Neuronal stem cell (in vitro differentiated cells): ENCODE measurements around the gene TMEM163.
A peak's percentile ranks its signal among the peaks of the same experiment; 100 is the strongest.

Experiments
- DNase-seq: peaks from one replicate; pipeline ENCODE4 v3.0.0-alpha.2; 2013; ENCODE audit warnings: low spot score
- H2AFZ ChIP-seq: one replicate; pipeline ENCODE4 v1.6.1; 2013; ENCODE audit warnings: mild to moderate bottlenecking, low read length, inconsistent platforms
- H2AK5ac ChIP-seq: 2 replicates; pipeline ENCODE4 v1.6.1; 2013; ENCODE audit warnings: low read depth, mild to moderate bottlenecking, inconsistent platforms, low read length, moderate library complexity, mixed read lengths
- H2BK120ac ChIP-seq: 2 replicates; pipeline ENCODE4 v1.6.1; 2013; ENCODE audit warnings: low read depth, mild to moderate bottlenecking, inconsistent platforms, low read length, moderate library complexity, mixed read lengths
- H2BK12ac ChIP-seq: one replicate; pipeline ENCODE4 v1.6.1; 2013; ENCODE audit warnings: low read length, inconsistent platforms
- H2BK15ac ChIP-seq: 2 replicates; pipeline ENCODE4 v1.6.1; 2013; ENCODE audit warnings: mild to moderate bottlenecking, low read length, inconsistent platforms, mixed read lengths
- H2BK5ac ChIP-seq: one replicate; pipeline ENCODE4 v1.6.1; 2013; ENCODE audit warnings: inconsistent platforms, mild to moderate bottlenecking, low read length, moderate library complexity
- H3K14ac ChIP-seq: one replicate; pipeline ENCODE4 v1.6.1; 2013; ENCODE audit warnings: low read length, inconsistent platforms
- H3K18ac ChIP-seq: 2 replicates; pipeline ENCODE4 v1.6.1; 2013; ENCODE audit warnings: low read length, inconsistent platforms
- H3K23ac ChIP-seq: 2 replicates; pipeline ENCODE4 v1.6.1; 2013; ENCODE audit warnings: low read depth, mild to moderate bottlenecking, mixed read lengths, low read length, inconsistent platforms; ENCODE audit not compliant: poor library complexity
- H3K27ac ChIP-seq: replicated peaks from 3 replicates; pipeline ENCODE4 v1.5.1; 2013; ENCODE audit warnings: low read length, inconsistent platforms
- H3K27me3 ChIP-seq, 3 experiments: 2 replicates each; pipeline ENCODE4 v1.6.1; 2013; ENCODE audit warnings: low read length in 3 of 3, mild to moderate bottlenecking in 2 of 3, inconsistent platforms in 1 of 3, low read depth in 1 of 3, mixed read lengths in 1 of 3, moderate library complexity in 1 of 3; ENCODE audit not compliant: control insufficient read depth in 3 of 3, insufficient read depth in 3 of 3
- H3K36me3 ChIP-seq, 2 donors: replicated peaks in 1 of 2; 2 replicates each; pipeline ENCODE4 v1.6.1; 2013; ENCODE audit warnings: low read length in 2 of 2; ENCODE audit not compliant: control insufficient read depth in 2 of 2, insufficient read depth in 2 of 2
- H3K4ac ChIP-seq: 2 replicates; pipeline ENCODE4 v1.6.1; 2013; ENCODE audit warnings: inconsistent platforms, mild to moderate bottlenecking, low read length, moderate library complexity
- H3K4me1 ChIP-seq, 2 donors: 1 replicate in 1 of 2; 2 replicates in 1 of 2; pipeline ENCODE4 v1.6.1; 2013; ENCODE audit warnings: low read length in 2 of 2, low read depth in 1 of 2; ENCODE audit not compliant: control insufficient read depth in 2 of 2, insufficient read depth in 1 of 2
- H3K4me2 ChIP-seq: one replicate; pipeline ENCODE4 v1.6.1; 2013; ENCODE audit warnings: mild to moderate bottlenecking, low read length, inconsistent platforms; ENCODE audit not compliant: insufficient read depth, poor library complexity, severe bottlenecking
- H3K4me3 ChIP-seq, 2 donors: 2 replicates each; pipeline ENCODE4 v1.5.1; 2013; ENCODE audit warnings: low read length in 2 of 2, mild to moderate bottlenecking in 2 of 2, inconsistent platforms in 1 of 2, moderate library complexity in 1 of 2
- H3K79me1 ChIP-seq: one replicate; pipeline ENCODE4 v1.6.1; 2013; ENCODE audit warnings: low read depth, mild to moderate bottlenecking, inconsistent platforms, low read length, moderate library complexity
- H3K9ac ChIP-seq: one replicate; pipeline ENCODE4 v1.6.1; 2013; ENCODE audit warnings: mild to moderate bottlenecking, low read depth, low read length, inconsistent platforms; ENCODE audit not compliant: poor library complexity
- H3K9me3 ChIP-seq, 2 donors: replicated peaks in 1 of 2; 2 replicates each; pipeline versions ENCODE3 to v1.6.1; 2013; ENCODE audit warnings: low read length in 2 of 2, mild to moderate bottlenecking in 2 of 2, inconsistent platforms in 1 of 2, low read depth in 1 of 2, mixed read lengths in 1 of 2, moderate library complexity in 1 of 2; ENCODE audit not compliant: control insufficient read depth in 2 of 2, insufficient read depth in 1 of 2
- H4K8ac ChIP-seq: one replicate; pipeline ENCODE4 v1.6.1; 2013; ENCODE audit warnings: low read depth, mild to moderate bottlenecking, inconsistent platforms, low read length, moderate library complexity
- H4K91ac ChIP-seq: one replicate; pipeline ENCODE4 v1.6.1; 2013; ENCODE audit warnings: low read length, low read depth, mild to moderate bottlenecking, inconsistent platforms; ENCODE audit not compliant: poor library complexity
- WGBS, 2 donors: extraction: QIAGEN DNeasy Blood & Tissue Kit; methylation state at CpG; one replicate each; pipeline ENCODE4 v1.1.7; 2013; ENCODE audit warnings: missing lambda C conversion rate in 2 of 2, mixed read lengths in 1 of 2; ENCODE audit not compliant: insufficient read length in 2 of 2, insufficient replicate concordance in 1 of 2; ENCODE audit errors: extremely low coverage in 2 of 2; 5-methylcytosine and 5-hydroxymethylcytosine counted together

TMEM163 gene

DNA sequence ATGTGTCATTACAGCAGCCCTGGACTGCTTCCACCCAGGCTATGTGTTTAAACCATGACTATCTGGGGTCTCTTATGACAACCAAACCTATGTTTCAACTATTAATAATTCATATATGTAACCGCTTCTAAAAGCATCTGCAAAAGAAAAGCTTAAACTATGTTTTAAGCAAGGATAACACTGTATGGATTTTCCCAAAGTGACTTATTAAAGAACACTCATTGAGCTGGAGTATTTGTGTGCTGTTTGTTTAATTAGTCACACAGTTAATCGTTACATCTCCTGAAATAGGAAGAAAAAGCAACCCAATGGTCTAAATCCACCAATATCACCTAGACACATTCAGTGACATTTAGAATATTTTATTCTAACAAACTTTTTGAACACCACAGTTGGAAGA is 51.3 kb downstream of the TMEM163 start:
- H2BK15ac ChIP-seq: no peak overlapping the region
- no peaks in the 10 kb centered on the region for H3K27me3 ChIP-seq
- no peaks in the 10 kb centered on the region for H3K79me1 ChIP-seq
- H3K4me1 ChIP-seq: peaks cover 0 to 9% of the 10 kb centered on the region in 2 donors
- no peak overlapping the region for H4K91ac ChIP-seq
- no peaks in the 10 kb centered on the region for H3K36me3 ChIP-seq
- H2BK120ac ChIP-seq: no peak overlapping the region
- H3K9me3 ChIP-seq: no peaks in the 10 kb centered on the region
- no peak overlapping the region for H2BK12ac ChIP-seq
- no peak for DNase-seq
- no peak overlapping the region for H3K4ac ChIP-seq
- no peak overlapping the region for H3K18ac ChIP-seq
- no peak overlapping the region for H3K4me2 ChIP-seq
- H3K27ac ChIP-seq: no peak overlapping the region
- no CpG with 5 or more reads among the region's 2 CpGs for WGBS, 2 donors
- H2AFZ ChIP-seq: no peak overlapping the region
- no peak overlapping the region for H2BK5ac ChIP-seq
- no peak overlapping the region for H3K9ac ChIP-seq
- no peak overlapping the region for H3K23ac ChIP-seq
- no peak overlapping the region for H3K14ac ChIP-seq
- H3K4me3 ChIP-seq: no peak overlapping the region
- H2AK5ac ChIP-seq: no peak overlapping the region
- no peak overlapping the region for H4K8ac ChIP-seq

GRCh38 chr2:134667081-134667480 is 51.7 kb downstream of the TMEM163 start:
- H3K27me3 ChIP-seq: no peaks in the 10 kb centered on the region
- peaks cover 0 to 9% of the 10 kb centered on the region in 2 donors for H3K4me1 ChIP-seq
- H2AFZ ChIP-seq: no peak overlapping the region
- H2AK5ac ChIP-seq: no peak overlapping the region
- H2BK120ac ChIP-seq: no peak overlapping the region
- no peak overlapping the region for H2BK12ac ChIP-seq
- H4K91ac ChIP-seq: no peak overlapping the region
- no peak overlapping the region for H3K14ac ChIP-seq
- WGBS, 2 donors: no CpG with 5 or more reads among the region's 4 CpGs
- no peak for DNase-seq
- no peak overlapping the region for H3K4me2 ChIP-seq
- H3K4me3 ChIP-seq: no peak overlapping the region
- H2BK15ac ChIP-seq: no peak overlapping the region
- no peaks in the 10 kb centered on the region for H3K9me3 ChIP-seq
- no peak overlapping the region for H3K9ac ChIP-seq
- H3K23ac ChIP-seq: no peak overlapping the region
- H3K36me3 ChIP-seq: no peaks in the 10 kb centered on the region
- no peak overlapping the region for H3K18ac ChIP-seq
- H3K4ac ChIP-seq: no peak overlapping the region
- no peak overlapping the region for H2BK5ac ChIP-seq
- no peaks in the 10 kb centered on the region for H3K79me1 ChIP-seq
- no peak overlapping the region for H3K27ac ChIP-seq
- H4K8ac ChIP-seq: no peak overlapping the region

DNA sequence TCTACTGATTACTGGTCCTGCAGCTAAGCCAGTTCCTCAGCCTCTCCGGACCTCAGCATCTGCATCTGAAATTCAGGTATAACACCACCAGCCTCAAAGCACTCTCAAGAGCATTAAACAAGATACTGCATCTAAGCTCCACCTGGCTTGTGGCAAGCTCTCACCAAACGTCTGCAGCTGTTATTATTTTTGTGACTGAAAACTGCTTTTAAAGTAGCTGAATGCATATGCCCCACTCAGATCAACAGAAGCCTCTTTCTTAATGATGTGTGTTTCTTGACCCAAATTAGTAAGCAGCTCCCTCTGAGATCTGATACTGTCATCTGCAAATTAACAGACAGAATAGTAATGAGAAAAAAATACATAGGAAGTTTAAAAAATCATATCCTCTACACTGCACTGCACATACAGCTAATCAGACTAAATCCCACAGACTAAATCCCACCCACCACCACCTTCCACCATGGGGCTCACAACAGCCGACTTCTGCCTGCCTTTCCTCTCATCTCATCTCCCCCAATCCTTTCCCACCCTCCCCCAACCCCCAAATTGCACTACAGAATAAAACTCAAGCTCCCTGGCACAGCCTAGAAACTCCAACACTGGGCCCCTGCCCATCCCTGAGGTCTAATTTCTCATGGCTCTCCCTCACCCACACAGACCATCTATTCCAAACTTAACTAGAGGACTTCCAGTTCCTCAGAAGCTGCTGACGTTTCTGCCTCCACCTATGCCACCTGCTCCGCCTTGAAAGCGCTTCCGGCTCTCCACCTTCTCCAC is 52.9 kb downstream of the TMEM163 start:
- no peak for DNase-seq
- no peaks in the 10 kb centered on the region for H3K27me3 ChIP-seq
- H2BK12ac ChIP-seq: no peak overlapping the region
- no peak overlapping the region for H2BK120ac ChIP-seq
- no peak overlapping the region for H3K23ac ChIP-seq
- WGBS, 2 donors: no CpG with 5 or more reads among the region's 7 CpGs
- H3K9ac ChIP-seq: no peak overlapping the region
- no peak overlapping the region for H2AFZ ChIP-seq
- no peak overlapping the region for H2BK15ac ChIP-seq
- H3K4me3 ChIP-seq: no peak overlapping the region
- no peak overlapping the region for H2BK5ac ChIP-seq
- no peak overlapping the region for H4K8ac ChIP-seq
- no peak overlapping the region for H2AK5ac ChIP-seq
- H3K79me1 ChIP-seq: no peaks in the 10 kb centered on the region
- no peak overlapping the region for H3K4ac ChIP-seq
- H3K4me1 ChIP-seq: peaks cover 0 to 2% of the 10 kb centered on the region in 2 donors
- no peak overlapping the region for H3K14ac ChIP-seq
- no peak overlapping the region for H3K4me2 ChIP-seq
- no peak overlapping the region for H3K18ac ChIP-seq
- no peak overlapping the region for H3K27ac ChIP-seq
- no peak overlapping the region for H4K91ac ChIP-seq
- no peaks in the 10 kb centered on the region for H3K36me3 ChIP-seq
- H3K9me3 ChIP-seq: no peaks in the 10 kb centered on the region

DNA sequence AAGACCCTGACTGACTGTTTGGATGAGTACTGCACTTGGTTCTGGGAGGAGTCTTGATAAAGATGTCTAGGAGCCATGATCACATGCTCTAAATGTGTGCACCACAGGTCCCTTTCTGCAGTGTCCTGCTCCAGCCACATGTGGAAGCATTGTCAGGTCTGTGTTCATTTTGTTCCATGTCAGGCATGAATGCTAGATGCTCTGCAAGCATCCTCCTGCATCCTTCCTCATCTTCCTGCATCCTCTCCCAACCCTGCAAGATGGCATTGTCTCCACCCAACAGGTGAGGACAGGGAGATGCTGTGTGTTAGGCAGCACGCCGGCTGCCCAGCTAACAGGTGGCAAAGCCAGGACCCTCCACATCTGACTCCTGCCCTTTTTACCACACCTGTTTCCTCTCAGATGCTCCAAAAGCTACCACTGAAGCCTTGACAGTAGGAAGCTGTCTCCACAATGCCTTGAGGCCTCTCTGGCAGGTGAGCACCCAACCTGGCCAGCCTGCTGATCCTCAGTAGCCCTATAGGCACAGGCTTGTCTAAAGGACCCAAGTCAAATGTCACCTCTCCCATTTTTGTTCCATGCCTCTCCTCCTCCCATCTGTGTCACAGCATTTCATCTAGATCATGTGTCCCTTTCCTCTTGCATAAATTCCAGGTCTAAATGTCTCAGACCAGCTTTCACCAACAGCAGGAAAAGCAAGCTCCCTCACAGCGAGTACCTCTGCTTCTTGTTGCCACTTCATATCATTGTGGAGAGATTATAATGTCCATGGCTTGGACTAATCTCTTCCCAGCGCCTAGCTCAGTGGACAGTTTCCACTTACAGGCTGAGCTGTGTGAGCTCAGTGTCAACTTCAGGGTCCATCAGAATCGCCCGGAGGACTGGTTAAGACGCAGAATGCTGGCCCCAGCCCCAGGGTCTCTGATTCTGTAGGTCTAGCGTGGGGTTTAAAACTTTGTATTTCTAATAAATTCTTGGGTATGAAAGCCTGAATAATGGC is 55.0 kb downstream of the TMEM163 start:
- no peak for DNase-seq
- H2AK5ac ChIP-seq: no peak overlapping the region
- WGBS, 2 donors: no CpG with 5 or more reads among the region's 8 CpGs

More for the DNA sequence above, 55.0 kb downstream of the TMEM163 start:
- no peaks in the 10 kb centered on the region for H3K9me3 ChIP-seq
- H2BK15ac ChIP-seq: no peak overlapping the region
- no peak overlapping the region for H2BK5ac ChIP-seq
- H3K23ac ChIP-seq: no peak overlapping the region
- H3K4ac ChIP-seq: no peak overlapping the region
- no peaks in the 10 kb centered on the region for H3K36me3 ChIP-seq
- H3K27ac ChIP-seq: no peak overlapping the region
- peak overlapping the region in 1 of 2 donors; percentile 21 for H3K4me3 ChIP-seq
- H3K14ac ChIP-seq: no peak overlapping the region
- H3K9ac ChIP-seq: no peak overlapping the region
- no peaks in the 10 kb centered on the region for H3K27me3 ChIP-seq
- H3K18ac ChIP-seq: no peak overlapping the region
- H4K8ac ChIP-seq: no peak overlapping the region
- no peaks in the 10 kb centered on the region for H3K4me1 ChIP-seq
- H2AFZ ChIP-seq: no peak overlapping the region
- no peak overlapping the region for H2BK120ac ChIP-seq
- H3K4me2 ChIP-seq: no peak overlapping the region
- no peaks in the 10 kb centered on the region for H3K79me1 ChIP-seq
- no peak overlapping the region for H4K91ac ChIP-seq
- H2BK12ac ChIP-seq: no peak overlapping the region
